ENCODE measurements around the gene RAB30.
A peak's percentile ranks its signal among the peaks of the same experiment; 100 is the strongest.
"Not testable (repeated sequence)": the region's sequence is repeated elsewhere in the genome, so short reads cannot be mapped to it uniquely, and the experiment has no call there.

The RAB30 gene

GRCh38 chr11:82972103-82972502 lies 99.6 kb downstream of the RAB30 start:
- Histone ChIP-seq H3K4me3 (IDR thresholded peaks at IDR 0.05; ENCODE audit: insufficient read depth, low read depth, low read length) (no peak overlapping the region), H3K4me2 (peak overlapping the region; percentile 14), H3K9ac (no peak overlapping the region), H3K4me1 (ENCODE audit: low read depth, poor library complexity, severe bottlenecking) (peaks cover 75% of the 10 kb centered on the region), H3K79me2 (ENCODE audit: insufficient read depth, low read depth) (no peaks in the 10 kb centered on the region), H3K27ac (peak overlapping the region; percentile 50; the same call in 1 of the 2 replicates), H3K27me3 (ENCODE audit: insufficient read depth, low read depth) (no peaks in the 10 kb centered on the region), H2AFZ (ENCODE audit: low read depth) (no peak overlapping the region), H3K36me3 (ENCODE audit: insufficient read depth) (no peaks in the 10 kb centered on the region), H4K20me1 (ENCODE audit: insufficient read depth) (no peaks in the 10 kb centered on the region)
- TF ChIP-seq, protein P1, sequence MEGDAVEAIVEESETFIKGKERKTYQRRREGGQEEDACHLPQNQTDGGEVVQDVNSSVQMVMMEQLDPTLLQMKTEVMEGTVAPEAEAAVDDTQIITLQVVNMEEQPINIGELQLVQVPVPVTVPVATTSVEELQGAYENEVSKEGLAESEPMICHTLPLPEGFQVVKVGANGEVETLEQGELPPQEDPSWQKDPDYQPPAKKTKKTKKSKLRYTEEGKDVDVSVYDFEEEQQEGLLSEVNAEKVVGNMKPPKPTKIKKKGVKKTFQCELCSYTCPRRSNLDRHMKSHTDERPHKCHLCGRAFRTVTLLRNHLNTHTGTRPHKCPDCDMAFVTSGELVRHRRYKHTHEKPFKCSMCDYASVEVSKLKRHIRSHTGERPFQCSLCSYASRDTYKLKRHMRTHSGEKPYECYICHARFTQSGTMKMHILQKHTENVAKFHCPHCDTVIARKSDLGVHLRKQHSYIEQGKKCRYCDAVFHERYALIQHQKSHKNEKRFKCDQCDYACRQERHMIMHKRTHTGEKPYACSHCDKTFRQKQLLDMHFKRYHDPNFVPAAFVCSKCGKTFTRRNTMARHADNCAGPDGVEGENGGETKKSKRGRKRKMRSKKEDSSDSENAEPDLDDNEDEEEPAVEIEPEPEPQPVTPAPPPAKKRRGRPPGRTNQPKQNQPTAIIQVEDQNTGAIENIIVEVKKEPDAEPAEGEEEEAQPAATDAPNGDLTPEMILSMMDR (conservative IDR thresholded peaks at IDR 0.05; ENCODE audit: low read depth, low read length), result no peak

DNA sequence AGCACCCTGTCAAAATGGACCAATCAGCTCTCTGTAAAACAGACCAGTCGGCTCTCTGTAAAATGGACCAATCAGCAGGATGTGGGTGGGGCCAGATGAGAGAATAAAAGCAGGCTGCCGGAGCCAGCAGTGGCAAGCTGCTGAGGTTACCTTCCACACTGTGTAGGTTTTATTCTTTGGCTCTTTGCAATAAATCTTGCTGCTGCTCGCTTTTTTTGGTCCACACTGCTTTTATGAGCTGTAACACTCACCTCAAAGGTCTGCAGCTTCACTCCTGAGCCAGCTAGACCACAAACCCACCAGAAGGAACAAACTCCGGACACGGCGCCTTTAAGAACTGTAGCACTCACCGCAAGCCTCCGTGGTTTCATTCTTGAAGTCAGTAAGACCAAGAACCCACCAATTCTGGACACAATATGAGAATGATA lies 100.2 kb downstream of the RAB30 start:
- H4K20me1 ChIP-seq (ENCODE audit: insufficient read depth); H3K79me2 ChIP-seq (ENCODE audit: insufficient read depth, low read depth); H3K4me3 ChIP-seq (IDR thresholded peaks at IDR 0.05; ENCODE audit: insufficient read depth, low read depth, low read length); H3K9ac ChIP-seq; H3K27me3 ChIP-seq (ENCODE audit: insufficient read depth, low read depth); H2AFZ ChIP-seq (ENCODE audit: low read depth); H3K36me3 ChIP-seq (ENCODE audit: insufficient read depth): not testable (repeated sequence)
- Histone ChIP-seq H3K4me1 (ENCODE audit: low read depth, poor library complexity, severe bottlenecking) (peaks cover 75% of the 10 kb centered on the region), H3K4me2 (peak overlapping the region; percentile 14), H3K27ac (peak overlapping the region; percentile 50; the same call in 1 of the 2 replicates)

GRCh38 chr11:82970507-82971083 lies 101.1 kb downstream of the RAB30 start:
- Histone ChIP-seq H3K4me1 (ENCODE audit: low read depth, poor library complexity, severe bottlenecking) (peaks cover 75% of the 10 kb centered on the region), H3K27ac (peak overlapping the region; percentile 74), H3K4me2 (peak overlapping the region; percentile 83)
- not testable (repeated sequence) for H3K4me3 ChIP-seq (IDR thresholded peaks at IDR 0.05; ENCODE audit: insufficient read depth, low read depth, low read length); H4K20me1 ChIP-seq (ENCODE audit: insufficient read depth); H3K36me3 ChIP-seq (ENCODE audit: insufficient read depth); H3K9ac ChIP-seq; H3K79me2 ChIP-seq (ENCODE audit: insufficient read depth, low read depth); H2AFZ ChIP-seq (ENCODE audit: low read depth); H3K27me3 ChIP-seq (ENCODE audit: insufficient read depth, low read depth)

GRCh38 chr11:82969811-82970210 lies 101.9 kb downstream of the RAB30 start:
- no peaks in the 10 kb centered on the region for H3K27me3 ChIP-seq (ENCODE audit: insufficient read depth, low read depth)
- no peaks in the 10 kb centered on the region for H3K79me2 ChIP-seq (ENCODE audit: insufficient read depth, low read depth)
- H3K4me2 ChIP-seq, result peak overlapping the region; percentile 83
- H3K36me3 ChIP-seq (ENCODE audit: insufficient read depth), result no peaks in the 10 kb centered on the region
- H3K27ac ChIP-seq, result peak overlapping the region; percentile 74
- peak overlapping the region; percentile 19; the same call in 1 of the 2 replicates for H3K9ac ChIP-seq
- peaks cover 75% of the 10 kb centered on the region for H3K4me1 ChIP-seq (ENCODE audit: low read depth, poor library complexity, severe bottlenecking)
- H2AFZ ChIP-seq (ENCODE audit: low read depth), result 0 out of 2 replicates have a peak overlapping the region, but pooled peaks have one; percentile 4
- no peaks in the 10 kb centered on the region for H4K20me1 ChIP-seq (ENCODE audit: insufficient read depth)
- no peak overlapping the region for H3K4me3 ChIP-seq (IDR thresholded peaks at IDR 0.05; ENCODE audit: insufficient read depth, low read depth, low read length)
- TF ChIP-seq, protein P1 (conservative IDR thresholded peaks at IDR 0.05; ENCODE audit: low read depth, low read length), result no peak

DNA sequence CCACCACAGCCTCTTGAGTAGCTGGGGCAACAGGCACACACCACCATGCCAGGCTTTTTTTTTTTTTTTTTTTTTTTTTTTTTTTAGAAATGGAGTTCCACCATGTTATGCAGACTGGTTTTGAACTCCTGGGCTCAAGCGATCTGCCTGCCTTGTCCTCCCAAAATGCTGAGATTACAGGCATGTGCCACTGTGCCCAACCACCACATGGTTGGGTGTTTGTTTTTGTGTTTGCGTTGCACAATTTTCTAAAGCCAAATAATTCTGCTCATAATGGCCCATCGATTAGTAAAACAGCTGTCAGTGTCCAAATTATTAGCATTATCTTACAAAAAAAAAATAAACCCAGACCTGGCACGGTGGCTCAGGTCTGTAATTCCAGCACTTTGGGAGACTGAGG lies 104.3 kb downstream of the RAB30 start:
- Histone ChIP-seq H3K4me3 (IDR thresholded peaks at IDR 0.05; ENCODE audit: insufficient read depth, low read depth, low read length) (no peak overlapping the region), H3K27ac (no peak overlapping the region)

GRCh38 chr11:82962021-82962420 lies 109.7 kb downstream of the RAB30 start:
- not testable (repeated sequence) for H3K27me3 ChIP-seq (ENCODE audit: insufficient read depth, low read depth); H4K20me1 ChIP-seq (ENCODE audit: insufficient read depth); H3K27ac ChIP-seq; H3K79me2 ChIP-seq (ENCODE audit: insufficient read depth, low read depth); H3K36me3 ChIP-seq (ENCODE audit: insufficient read depth); H2AFZ ChIP-seq (ENCODE audit: low read depth); H3K4me2 ChIP-seq; H3K4me3 ChIP-seq (IDR thresholded peaks at IDR 0.05; ENCODE audit: insufficient read depth, low read depth, low read length); H3K9ac ChIP-seq
- H3K4me1 ChIP-seq (ENCODE audit: low read depth, poor library complexity, severe bottlenecking), result peaks cover 63% of the 10 kb centered on the region

More for the DNA sequence above, 104.3 kb downstream of the RAB30 start:
- Histone ChIP-seq H3K79me2 (ENCODE audit: insufficient read depth, low read depth) (no peaks in the 10 kb centered on the region), H3K4me1 (ENCODE audit: low read depth, poor library complexity, severe bottlenecking) (peaks cover 64% of the 10 kb centered on the region), H3K27me3 (ENCODE audit: insufficient read depth, low read depth) (no peaks in the 10 kb centered on the region), H3K9ac (no peak overlapping the region), H3K36me3 (ENCODE audit: insufficient read depth) (no peaks in the 10 kb centered on the region), H2AFZ (ENCODE audit: low read depth) (no peak overlapping the region), H4K20me1 (ENCODE audit: insufficient read depth) (no peaks in the 10 kb centered on the region), H3K4me2 (0 out of 2 replicates have a peak overlapping the region, but pooled peaks have one; percentile 7)
- TF ChIP-seq, protein P1 (conservative IDR thresholded peaks at IDR 0.05; ENCODE audit: low read depth, low read length), result no peak

Data from KMS-11 (cell line).